K562 (cell line): Measurements from ENCODE around the gene LMNB1. TPM values are rescaled to one million over a fixed set of nuclear protein-coding genes. Genes with fewer than 3 reads are reported as not detected.

Experiments used
- ATAC-seq: fragments of 200-7000 bp; cut with Tn5 transposase; 3 replicates; pipeline ENCODE4 v1.9.1; 2020; ENCODE audit warnings: moderate library complexity
- BruUV-seq: library from RNA; stranded (reverse); fragments of 400-500 nt; replicated peaks from 2 replicates; lab custom pipeline; 2021; lab: Mats Ljungman, UMichigan
- CTCF ChIA-PET: fragments of 300-600 bp; formaldehyde crosslinking; extraction: SDS; loops from one replicate; lab custom pipeline; 2021; ENCODE audit warnings: low intra/inter-chr PET ratio; lab: Yijun Ruan, JAX
- POLR2A ChIA-PET: fragments of 300-600, 350-650 bp; sonication (Branson Sonifier 250); formaldehyde crosslinking; extraction: SDS; loops from one replicate; lab custom pipeline; 2021; ENCODE audit warnings: antibody characterized with exemption, inconsistent platforms; lab: Yijun Ruan, JAX
- DNase-seq, 4 experiments: peaks; one replicate each; pipeline versions ENCODE4 v3.0.0 to v3.0.0-alpha.2; 2011 to 2018; ENCODE audit warnings: low spot score in 3 of 4, mixed read lengths in 3 of 4; ENCODE audit errors: extremely low read depth in 1 of 4
- FAIRE-seq: peaks from 2 replicates; lab custom pipeline; 2011; peaks lifted over from hg19 to GRCh38; lab: Jason Lieb, UNC
- H2AFZ ChIP-seq: 2 replicates; pipeline ENCODE4 v1.6.0; 2011; ENCODE audit warnings: low read depth, low read length, control low read depth, inconsistent platforms
- H3K27ac ChIP-seq: fragments of 200-600 bp; 3 replicates; pipeline ENCODE4 v1.8.0; 2011; ENCODE audit warnings: low read depth, mild to moderate bottlenecking, control low read depth, inconsistent platforms, low read length, moderate library complexity, mixed read lengths; ENCODE audit errors: extremely low read depth
- H3K27me3 ChIP-seq, 2 experiments: fragments of 300-600 bp in 1 of 2; 2 replicates in 1 of 2; 3 replicates in 1 of 2; pipeline versions ENCODE4 v1.6.0 to v1.8.0; 2011; ENCODE audit warnings: inconsistent platforms in 2 of 2, low read length in 2 of 2, mild to moderate bottlenecking in 1 of 2, mixed read lengths in 1 of 2, moderate library complexity in 1 of 2; ENCODE audit not compliant: control insufficient read depth in 2 of 2, insufficient read depth in 2 of 2
- H3K36me3 ChIP-seq: fragments of 300-600 bp; 3 replicates; pipeline ENCODE4 v1.8.0; 2011; ENCODE audit warnings: mild to moderate bottlenecking, low read length, inconsistent platforms; ENCODE audit not compliant: control insufficient read depth, insufficient read depth
- H3K4me1 ChIP-seq, 2 experiments: fragments of 200-600 bp in 1 of 2; replicated peaks in 1 of 2; 2 replicates in 1 of 2; 3 replicates in 1 of 2; pipeline versions ENCODE4 v1.5.1 to v1.8.0; 2011; ENCODE audit warnings: inconsistent platforms in 2 of 2, low read length in 2 of 2, mild to moderate bottlenecking in 1 of 2, mixed read lengths in 1 of 2, moderate library complexity in 1 of 2; ENCODE audit not compliant: control insufficient read depth in 2 of 2, insufficient read depth in 2 of 2
- H3K4me2 ChIP-seq: 2 replicates; pipeline ENCODE4 v1.6.1; 2011; ENCODE audit warnings: low read length, control low read depth, inconsistent platforms, mixed read lengths; ENCODE audit not compliant: insufficient read depth
- H3K4me3 ChIP-seq: fragments of 200-600 bp; sonication (generic), shearing (Covaris generic); 2 replicates; pipeline ENCODE4 v1.5.1; 2016; ENCODE audit warnings: control low read depth, inconsistent platforms
- H3K79me2 ChIP-seq: fragments of 200-600 bp; 3 replicates; pipeline ENCODE4 v1.8.0; 2011; ENCODE audit warnings: low read length, inconsistent platforms; ENCODE audit not compliant: control insufficient read depth, insufficient read depth
- H3K9ac ChIP-seq, 2 experiments: 2 replicates each; pipeline versions ENCODE4 v1.6.0 to v1.6.1; 2011; ENCODE audit warnings: low read depth in 2 of 2, low read length in 2 of 2, control low read depth in 1 of 2, inconsistent platforms in 1 of 2, mild to moderate bottlenecking in 1 of 2, mixed read lengths in 1 of 2; ENCODE audit not compliant: insufficient read depth in 1 of 2
- H3K9me1 ChIP-seq: one replicate; pipeline ENCODE4 v1.6.0; 2011; ENCODE audit warnings: inconsistent platforms, mild to moderate bottlenecking, low read length, moderate library complexity; ENCODE audit not compliant: control insufficient read depth, insufficient read depth
- H3K9me3 ChIP-seq: replicated peaks from 2 replicates; pipeline ENCODE4 v1.5.1; 2011; ENCODE audit warnings: low read depth, low read length, inconsistent platforms; ENCODE audit not compliant: control insufficient read depth, insufficient read depth
- H4K20me1 ChIP-seq: replicated peaks from 2 replicates; pipeline ENCODE4 v1.6.1; 2011; ENCODE audit warnings: low read length, inconsistent platforms, mixed read lengths; ENCODE audit not compliant: control insufficient read depth, insufficient read depth
- ARID2 ChIP-seq: fragments of 450-650 bp; IDR thresholded peaks from 2 replicates; pipeline ENCODE4 v1.6.1; 2017; ENCODE audit warnings: antibody characterized with exemption, mild to moderate bottlenecking
- IFI16 ChIP-seq: fragments of 250-450 bp; sonication (Bioruptor Pico); IDR thresholded peaks from 2 replicates; pipeline ENCODE4 v2.1.2; 2022; ENCODE audit warnings: mild to moderate bottlenecking, inconsistent platforms
- MAZ ChIP-seq, 2 experiments: fragments of 450-650 bp in 1 of 2; sonication (generic) in 1 of 2; formaldehyde crosslinking; IDR thresholded peaks in 1 of 2; conservative IDR thresholded peaks in 1 of 2; 2 replicates each; pipeline versions ENCODE4 v1.4.0 to v1.5.0; 2020; ENCODE audit warnings: mild to moderate bottlenecking in 1 of 2, missing genetic modification reagents in 1 of 2
- NCOR1 ChIP-seq: fragments of 450-650 bp; IDR thresholded peaks from 2 replicates; pipeline ENCODE4 v1.6.1; 2016; ENCODE audit warnings: mild to moderate bottlenecking, moderate library complexity
- RFX7 ChIP-seq: fragments of 250-450 bp; sonication (Bioruptor Pico); IDR thresholded peaks from 2 replicates; pipeline ENCODE4 v1.5.1; 2021; ENCODE audit warnings: mild to moderate bottlenecking
- STAT5B ChIP-seq: fragments of 250-450 bp; sonication (Bioruptor Pico); IDR thresholded peaks from 2 replicates; pipeline ENCODE4 v1.8.0; 2021; ENCODE audit warnings: mild to moderate bottlenecking, inconsistent platforms
- TAF1 ChIP-seq: IDR thresholded peaks from 2 replicates; pipeline ENCODE4 v1.6.1; 2011; ENCODE audit warnings: mild to moderate bottlenecking, low read length, moderate library complexity; ENCODE audit not compliant: insufficient read depth, control insufficient read depth, severe bottlenecking; ENCODE audit errors: extremely low read depth
- TAF15 ChIP-seq: fragments of 200-400 bp; formaldehyde crosslinking; IDR thresholded peaks from 2 replicates; pipeline ENCODE4 v1.6.1; 2017; ENCODE audit warnings: mild to moderate bottlenecking, low read depth, low read length, moderate library complexity
- TSHZ1 ChIP-seq: fragments of 250-450 bp; sonication (Bioruptor Pico); IDR thresholded peaks from 2 replicates; pipeline ENCODE4 v1.4.0; 2020; ENCODE audit warnings: mild to moderate bottlenecking, moderate library complexity
- UBTF ChIP-seq, 2 experiments: IDR thresholded peaks; 2 replicates each; pipeline ENCODE4 v1.6.1; 2012; ENCODE audit warnings: improper control_type of control experiment in 2 of 2, low read depth in 2 of 2, low read length in 2 of 2, borderline replicate concordance in 1 of 2
- ZNF316 ChIP-seq: fragments of 450-650 bp; IDR thresholded peaks from 2 replicates; pipeline ENCODE4 v1.6.1; 2016
- WGBS: fragments of 100-300 bp; shearing (Covaris generic); methylation state at CpG from one replicate; pipeline ENCODE4 v1.1.6; 2016; ENCODE audit warnings: low coverage, mixed read lengths; ENCODE audit not compliant: insufficient coverage; ENCODE audit errors: missing lambda C conversion rate; 5-methylcytosine and 5-hydroxymethylcytosine counted together
- in situ Hi-C: fragments of 300-500 bp; cut with MboI; formaldehyde crosslinking; loops from 4 replicates; pipeline ENCODE4 v1.15.0; 2018; ENCODE audit warnings: inconsistent platforms, mixed read lengths
- intact Hi-C: fragments of 100-400 bp; cut with micrococcal nuclease; formaldehyde crosslinking; loops from 2 replicates; pipeline ENCODE4 v1.14.2; 2022
- polyA plus RNA-seq, 8 experiments: library from polyadenylated mRNA; depleted of rRNA in 4 of 8; stranded (reverse) in 5 of 8; unstranded in 3 of 8; fragments of >200 nt; fragmentation: Nextera tagmentation in 2 of 8; fragmentation: Illumina TruSeq in 1 of 8; extraction: Ambion mirVana in 2 of 8; extraction: Trizol in 1 of 8; gene quantifications; 2 replicates each; pipeline versions ENCODE4 v1.2.1 to v1.2.3, GENCODE V29; 2011 to 2014; ENCODE audit warnings: inconsistent platforms in 1 of 8, missing spikeins in 1 of 8
- total RNA-seq, 7 experiments: library from RNA; depleted of rRNA in 6 of 7; stranded (reverse); fragments of >200 nt in 6 of 7; fragmentation: Illumina TruSeq in 2 of 7; extraction: Trizol in 2 of 7; gene quantifications; 2 replicates each; pipeline versions ENCODE4 v1.2.1 to v1.2.3, GENCODE V29; 2011 to 2021; ENCODE audit warnings: low replicate concordance in 1 of 7
- TF ChIP-seq, protein P1 (sequence below): sonication (generic); IDR thresholded peaks from 2 replicates; pipeline ENCODE4 v1.6.1; 2016
- TF ChIP-seq, protein P2 (sequence below): IDR thresholded peaks from 2 replicates; pipeline ENCODE4 v1.6.1; 2011; ENCODE audit not compliant: insufficient read length; ENCODE audit errors: extremely low read depth

The LMNB1 gene
- total and polyA plus RNA-seq, 9 of the 15 experiments (the other 6 are each of a cell fraction or from before 2014, with no cell fraction given), result 2.8 to 190 (median 131) TPM

DNA sequence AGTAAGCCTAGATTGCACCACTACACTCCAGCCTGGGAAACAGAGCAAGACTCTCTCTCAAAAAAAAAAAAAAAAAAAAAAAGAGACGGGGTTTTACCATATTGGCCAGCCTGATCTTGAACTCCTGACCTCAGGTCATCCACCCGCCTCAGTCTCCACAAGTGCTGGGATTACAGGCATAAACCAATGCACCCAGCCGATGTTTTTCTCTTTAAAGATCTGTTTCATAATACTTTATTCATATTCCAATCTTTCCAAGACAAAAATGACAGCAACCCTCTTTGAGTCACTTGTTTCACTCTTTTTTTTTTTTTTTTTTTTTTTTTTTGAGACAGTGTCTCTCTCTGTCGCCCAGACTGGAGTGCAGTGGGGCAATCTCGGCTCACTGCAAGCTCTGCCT is 13.6 kb upstream of the LMNB1 start (continued):
- TF ChIP-seq, protein P1, sequence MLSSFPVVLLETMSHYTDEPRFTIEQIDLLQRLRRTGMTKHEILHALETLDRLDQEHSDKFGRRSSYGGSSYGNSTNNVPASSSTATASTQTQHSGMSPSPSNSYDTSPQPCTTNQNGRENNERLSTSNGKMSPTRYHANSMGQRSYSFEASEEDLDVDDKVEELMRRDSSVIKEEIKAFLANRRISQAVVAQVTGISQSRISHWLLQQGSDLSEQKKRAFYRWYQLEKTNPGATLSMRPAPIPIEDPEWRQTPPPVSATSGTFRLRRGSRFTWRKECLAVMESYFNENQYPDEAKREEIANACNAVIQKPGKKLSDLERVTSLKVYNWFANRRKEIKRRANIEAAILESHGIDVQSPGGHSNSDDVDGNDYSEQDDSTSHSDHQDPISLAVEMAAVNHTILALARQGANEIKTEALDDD, result no peak
- TF ChIP-seq TAF1, result no peak
- TF ChIP-seq, all 486 proteins: peak for 0

GRCh38 chr5:126769703-126770102 is 7.2 kb upstream of the LMNB1 start:
- no peak for FAIRE-seq
- BruUV-seq, result no TSS peak
- TF ChIP-seq STAT5B (CRISPR knock-in tag) (no peak), RFX7 (no peak), TSHZ1 (CRISPR knock-in tag) (no peak), ARID2 (no peak), NCOR1 (no peak), UBTF (IDR thresholded peaks at IDR 0.05; ENCODE audit: borderline replicate concordance in 1 of 2, low read depth in 2 of 2, low read length in 2 of 2) (no peak), TAF15 (no peak), ZNF316 (no peak), MAZ (CRISPR knock-in tag; conservative IDR thresholded peaks at IDR 0.05 in 1 of 2, IDR thresholded peaks at IDR 0.05 in 1 of 2) (no peak), IFI16 (CRISPR knock-in tag) (no peak)
- TF ChIP-seq, protein P2, sequence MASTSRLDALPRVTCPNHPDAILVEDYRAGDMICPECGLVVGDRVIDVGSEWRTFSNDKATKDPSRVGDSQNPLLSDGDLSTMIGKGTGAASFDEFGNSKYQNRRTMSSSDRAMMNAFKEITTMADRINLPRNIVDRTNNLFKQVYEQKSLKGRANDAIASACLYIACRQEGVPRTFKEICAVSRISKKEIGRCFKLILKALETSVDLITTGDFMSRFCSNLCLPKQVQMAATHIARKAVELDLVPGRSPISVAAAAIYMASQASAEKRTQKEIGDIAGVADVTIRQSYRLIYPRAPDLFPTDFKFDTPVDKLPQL, result no peak

More at GRCh38 chr5:126769703-126770102, 7.2 kb upstream of the LMNB1 start:
- ChIA-PET CTCF (no interaction called here), POLR2A (no interaction called here)
- Histone ChIP-seq H3K4me3 (no peak overlapping the region), H4K20me1 (no peaks in the 10 kb centered on the region), H3K9me3 (no peaks in the 10 kb centered on the region), H3K9ac (no peak overlapping the region), H3K27me3 (no peaks in the 10 kb centered on the region), H3K27ac (no peak overlapping the region), H3K79me2 (no peaks in the 10 kb centered on the region), H3K4me1 (no peaks in the 10 kb centered on the region), H3K4me2 (no peak overlapping the region), H2AFZ (no peak overlapping the region), H3K36me3 (no peaks in the 10 kb centered on the region), H3K9me1 (no peaks in the 10 kb centered on the region)
- DNase-seq (no peak), ATAC-seq (no peak)
- WGBS, result 88% methylated on average over 1 of the region's 1 CpG
- intact Hi-C loops (no loop called here), in situ Hi-C loops (no loop called here)
